Fibroblast of the aortic adventitia (primary cell): ENCODE data around the gene TRAT1. TPM values are rescaled to one million over a fixed set of nuclear protein-coding genes. Genes with fewer than 3 reads are reported as not detected.

Experiments used
- DNase-seq: peaks from one replicate; pipeline ENCODE4 v3.0.0-alpha.2; 2010; ENCODE audit warnings: low read depth
- H3K4me3 ChIP-seq: 2 replicates; pipeline ENCODE4 v1.5.1; 2011; ENCODE audit warnings: low read depth, mild to moderate bottlenecking, control low read depth, low read length, moderate library complexity
- total RNA-seq: library from RNA; depleted of rRNA; stranded (reverse); fragments of >200 nt; gene quantifications from 2 replicates; pipeline ENCODE4 v1.2.3, GENCODE V29; 2012; ENCODE audit warnings: low replicate concordance
- TF ChIP-seq, protein P1 (sequence below): IDR thresholded peaks from 2 replicates; pipeline ENCODE4 v1.5.1; 2011; ENCODE audit warnings: mild to moderate bottlenecking, low read length, control low read depth, inconsistent platforms; ENCODE audit not compliant: insufficient read depth

The TRAT1 gene
- total RNA-seq, 1 donor = not detected

DNA sequence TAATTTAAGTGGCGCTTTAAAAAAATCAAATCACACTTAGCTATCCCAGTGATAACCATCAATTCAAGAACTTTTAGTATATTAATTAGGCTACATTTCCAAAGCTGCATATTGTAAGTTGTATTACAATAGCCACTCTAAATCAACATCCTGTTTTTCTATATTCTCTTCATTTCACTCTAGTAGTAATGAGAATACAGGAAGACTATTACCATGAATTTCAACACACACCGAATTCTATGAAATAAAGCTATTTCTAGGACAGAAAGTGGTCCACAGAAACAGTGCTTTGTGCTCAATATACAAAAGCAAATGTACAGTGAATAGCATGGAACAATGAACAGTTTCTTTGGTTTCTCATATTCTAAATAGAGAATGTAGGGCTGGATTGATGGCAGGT lies 24.6 kb downstream of the TRAT1 start:
- H3K4me3 ChIP-seq = no peak overlapping the region
- TF ChIP-seq, protein P1, sequence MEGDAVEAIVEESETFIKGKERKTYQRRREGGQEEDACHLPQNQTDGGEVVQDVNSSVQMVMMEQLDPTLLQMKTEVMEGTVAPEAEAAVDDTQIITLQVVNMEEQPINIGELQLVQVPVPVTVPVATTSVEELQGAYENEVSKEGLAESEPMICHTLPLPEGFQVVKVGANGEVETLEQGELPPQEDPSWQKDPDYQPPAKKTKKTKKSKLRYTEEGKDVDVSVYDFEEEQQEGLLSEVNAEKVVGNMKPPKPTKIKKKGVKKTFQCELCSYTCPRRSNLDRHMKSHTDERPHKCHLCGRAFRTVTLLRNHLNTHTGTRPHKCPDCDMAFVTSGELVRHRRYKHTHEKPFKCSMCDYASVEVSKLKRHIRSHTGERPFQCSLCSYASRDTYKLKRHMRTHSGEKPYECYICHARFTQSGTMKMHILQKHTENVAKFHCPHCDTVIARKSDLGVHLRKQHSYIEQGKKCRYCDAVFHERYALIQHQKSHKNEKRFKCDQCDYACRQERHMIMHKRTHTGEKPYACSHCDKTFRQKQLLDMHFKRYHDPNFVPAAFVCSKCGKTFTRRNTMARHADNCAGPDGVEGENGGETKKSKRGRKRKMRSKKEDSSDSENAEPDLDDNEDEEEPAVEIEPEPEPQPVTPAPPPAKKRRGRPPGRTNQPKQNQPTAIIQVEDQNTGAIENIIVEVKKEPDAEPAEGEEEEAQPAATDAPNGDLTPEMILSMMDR = no peak
- no peak for DNase-seq

DNA sequence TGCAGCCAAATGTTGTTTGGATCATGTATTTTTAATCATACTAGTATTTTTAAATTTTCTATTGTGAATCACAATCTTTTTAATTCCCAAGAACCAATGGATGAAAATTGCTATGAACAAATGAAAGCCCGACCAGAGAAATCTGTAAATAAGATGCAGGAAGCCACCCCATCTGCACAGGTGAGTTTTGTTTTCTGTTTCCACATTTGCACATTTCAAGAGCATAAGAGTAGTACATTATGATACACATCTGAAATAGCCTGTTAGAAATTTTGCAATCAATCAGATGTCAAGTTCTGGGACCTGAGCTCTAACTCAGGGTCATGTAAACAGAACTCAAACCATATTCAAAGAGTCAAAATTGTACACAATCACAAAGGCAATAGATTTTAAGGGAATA lies 26.5 kb downstream of the TRAT1 start:
- TF ChIP-seq, protein P1 = no peak

DNA sequence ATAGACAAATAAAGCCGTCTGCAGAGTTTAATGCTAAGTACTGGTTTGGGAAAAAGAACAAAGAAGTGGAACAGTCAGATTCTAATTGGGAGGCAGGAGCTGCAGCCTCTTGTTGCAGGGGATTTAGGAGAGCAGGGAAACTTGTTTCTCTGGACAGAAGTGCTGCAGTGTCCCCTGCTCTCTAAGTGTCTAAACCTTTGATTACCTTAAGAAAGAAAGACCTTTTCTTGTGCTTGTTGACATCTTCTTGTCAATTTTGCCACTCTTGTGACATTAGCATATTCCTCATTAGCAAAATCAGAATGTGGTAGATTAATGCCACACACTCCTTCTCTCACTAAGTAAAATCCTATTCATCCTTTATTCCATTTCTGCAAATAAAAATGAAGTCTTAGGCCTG lies 38.8 kb downstream of the TRAT1 start:
- H3K4me3 ChIP-seq = no peak overlapping the region
- no peak for DNase-seq
- TF ChIP-seq, protein P1 = no peak

More for the DNA sequence above, 26.5 kb downstream of the TRAT1 start:
- H3K4me3 ChIP-seq = no peak overlapping the region
- DNase-seq = no peak

DNA sequence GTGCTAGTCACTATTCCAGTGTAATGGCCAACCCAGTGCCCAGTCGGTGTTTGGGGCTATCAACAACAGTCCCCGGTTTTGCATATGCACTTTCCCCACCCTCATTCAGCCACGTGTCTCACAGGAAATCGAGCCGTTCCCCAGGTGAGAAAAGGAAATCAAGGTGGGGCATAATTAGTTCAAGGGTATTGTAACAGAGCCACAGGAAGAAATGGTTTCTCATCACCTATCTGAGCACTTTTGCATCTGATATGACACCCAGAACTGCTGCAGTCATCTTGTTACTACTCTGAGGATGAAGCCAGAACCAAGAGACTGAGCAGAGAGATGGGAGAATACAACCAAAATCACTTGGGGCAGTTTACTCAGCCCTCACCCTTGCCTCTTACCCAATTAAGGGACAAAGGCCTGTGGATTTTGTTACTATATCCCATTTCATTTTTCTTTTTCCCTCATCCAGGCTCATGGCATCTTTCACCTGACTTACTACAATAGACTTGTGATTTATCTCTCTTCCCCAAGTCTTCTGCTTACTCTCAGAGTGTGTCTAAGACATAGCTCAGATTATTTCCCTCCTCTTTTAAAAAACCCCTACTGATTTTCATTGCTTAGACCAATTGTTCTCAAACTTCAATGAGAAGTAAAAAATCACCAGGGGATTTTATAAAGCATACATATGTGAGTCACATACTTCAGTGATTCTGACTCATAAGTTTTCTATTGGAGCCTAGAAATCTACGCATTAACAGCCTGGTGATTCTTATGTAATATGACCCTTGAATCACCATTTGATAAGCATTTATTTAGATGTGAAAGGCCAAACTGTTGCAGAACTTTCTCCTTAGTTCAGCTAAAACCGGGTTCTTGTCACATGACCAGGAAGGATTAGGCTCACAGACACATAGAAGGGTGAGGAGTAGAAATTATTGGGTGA lies 40.5 kb downstream of the TRAT1 start:
- DNase-seq = peak; percentile 69
- TF ChIP-seq, protein P1 = no peak
- no peak overlapping the region for H3K4me3 ChIP-seq

DNA sequence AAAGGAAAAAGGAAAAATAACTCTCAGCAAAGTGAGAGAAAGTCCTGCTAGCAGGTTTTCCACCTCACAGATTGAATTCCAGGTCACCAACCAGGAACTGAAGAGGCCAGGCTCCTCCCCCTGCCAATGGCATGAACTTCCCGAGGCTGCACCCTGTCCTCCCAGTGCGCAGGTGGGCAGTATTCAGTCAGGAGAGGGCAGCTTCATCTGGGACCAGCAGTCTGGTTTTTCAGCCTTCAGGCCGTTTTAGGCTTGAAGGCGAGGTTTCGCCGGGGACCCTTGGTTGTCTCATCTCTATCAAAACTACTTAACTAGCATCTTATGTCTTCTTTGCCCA lies 41.2 kb downstream of the TRAT1 start:
- TF ChIP-seq, protein P1 = no peak

DNA sequence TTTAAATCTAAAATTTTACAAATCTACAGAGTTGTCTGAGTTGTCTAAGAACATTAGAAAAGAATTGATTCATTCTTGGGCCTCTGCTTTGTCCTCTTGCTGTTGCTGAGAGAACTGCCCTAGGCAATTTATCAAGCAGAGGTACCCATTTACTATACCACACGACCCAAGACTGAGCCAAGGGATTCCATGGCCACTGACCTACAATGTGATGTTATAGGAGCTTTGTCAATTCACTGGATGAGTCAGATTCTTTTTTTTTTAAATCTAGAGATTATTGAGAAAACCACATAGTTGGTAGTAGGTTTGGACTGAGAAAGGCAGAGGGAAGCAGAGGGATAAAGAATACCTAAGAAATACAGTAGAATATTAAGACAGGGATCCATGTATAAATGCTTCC lies 55.3 kb downstream of the TRAT1 start:
- DNase-seq = no peak
- no peak overlapping the region for H3K4me3 ChIP-seq
- TF ChIP-seq, protein P1 = no peak

More for the DNA sequence above, 41.2 kb downstream of the TRAT1 start:
- DNase-seq = no peak
- H3K4me3 ChIP-seq = no peak overlapping the region
